GM12878 (cell line): ENCODE data around the gene EYS. TPM values are rescaled to one million over a fixed set of nuclear protein-coding genes. Genes with fewer than 3 reads are reported as not detected.

Source experiments
- ASH2L ChIP-seq: fragments of 300-600, 200-600 bp; sonication (generic); IDR thresholded peaks from 2 replicates; pipeline ENCODE4 v1.6.1; 2017; ENCODE audit warnings: low read depth, mild to moderate bottlenecking, borderline replicate concordance
- CUX1 ChIP-seq: IDR thresholded peaks from 2 replicates; pipeline ENCODE4 v1.6.1; 2012; ENCODE audit warnings: improper control_type of control experiment, low read depth, low read length; ENCODE audit not compliant: insufficient replicate concordance
- E2F8 ChIP-seq: fragments of 450-650 bp; IDR thresholded peaks from 2 replicates; pipeline ENCODE4 v1.6.1; 2018; ENCODE audit warnings: mild to moderate bottlenecking, low read depth, moderate library complexity; ENCODE audit not compliant: partially characterized antibody
- E4F1 ChIP-seq: fragments of 450-650 bp; IDR thresholded peaks from 2 replicates; pipeline ENCODE4 v1.6.1; 2018; ENCODE audit warnings: borderline replicate concordance, mild to moderate bottlenecking; ENCODE audit not compliant: partially characterized antibody
- HSF1 ChIP-seq: fragments of 150-350 bp; IDR thresholded peaks from 2 replicates; pipeline ENCODE4 v1.6.1; 2014; ENCODE audit warnings: mild to moderate bottlenecking, low read depth, low read length
- IKZF2 ChIP-seq, 2 experiments: fragments of 450-650 bp; IDR thresholded peaks; 2 replicates each; pipeline ENCODE4 v1.6.1; 2017; ENCODE audit warnings: mild to moderate bottlenecking in 2 of 2, moderate library complexity in 2 of 2
- KLF5 ChIP-seq: fragments of 450-650 bp; IDR thresholded peaks from 2 replicates; pipeline ENCODE4 v1.6.1; 2014; ENCODE audit warnings: mild to moderate bottlenecking; ENCODE audit not compliant: partially characterized antibody
- MTA3 ChIP-seq: IDR thresholded peaks from 2 replicates; pipeline ENCODE4 v1.6.1; 2012; ENCODE audit warnings: low read length, inconsistent platforms, borderline replicate concordance
- SIN3A ChIP-seq: IDR thresholded peaks from 2 replicates; pipeline ENCODE4 v1.6.1; 2012; ENCODE audit warnings: low read depth, low read length, improper control_type of control experiment
- YY1 ChIP-seq: IDR thresholded peaks from 2 replicates; pipeline ENCODE4 v1.6.1; 2011; ENCODE audit warnings: low read depth, mild to moderate bottlenecking, low read length
- ZBTB11 ChIP-seq: fragments of 450-650 bp; formaldehyde crosslinking; IDR thresholded peaks from 2 replicates; pipeline ENCODE4 v1.5.0; 2022; ENCODE audit warnings: mild to moderate bottlenecking, missing genetic modification characterization
- polyA plus RNA-seq, 11 experiments: library from polyadenylated mRNA; depleted of rRNA in 4 of 11; unstranded in 6 of 11; stranded (reverse) in 5 of 11; fragments of >200 nt; fragmentation: Nextera tagmentation in 4 of 11; fragmentation: Illumina TruSeq in 1 of 11; extraction: Ambion mirVana in 4 of 11; extraction: Trizol in 1 of 11; gene quantifications; 1 replicate in 1 of 11; 2 replicates in 10 of 11; pipeline versions ENCODE4 v1.2.1 to v1.2.3, GENCODE V29; 2011 to 2016; ENCODE audit warnings: inconsistent platforms in 2 of 11, missing spikeins in 2 of 11, low read depth in 1 of 11
- total RNA-seq, 4 experiments: library from RNA; depleted of rRNA in 3 of 4; stranded (reverse); fragments of >200 nt in 3 of 4; fragmentation: Illumina TruSeq in 1 of 4; extraction: Trizol in 1 of 4; gene quantifications; 2 replicates each; pipeline versions ENCODE4 v1.2.1 to v1.2.3, GENCODE V29; 2013 to 2021

EYS gene
- total and polyA plus RNA-seq, 10 of the 15 experiments (the other 5 are each of a cell fraction or from before 2014, with no cell fraction given): under 0.01 to 0.14 (median 0.02) TPM; not detected in 1

GRCh38 chr6:64703922-64704321, 1003.1 kb downstream of the EYS start (continued):
- TF ChIP-seq CUX1: no peak
- TF ChIP-seq SIN3A: no peak
- no peak for TF ChIP-seq MTA3
- no peak for TF ChIP-seq ASH2L
- no peak for TF ChIP-seq ZBTB11 (CRISPR knock-in tag)
- no peak for TF ChIP-seq KLF5
- TF ChIP-seq IKZF2 (IDR thresholded peaks at IDR 0.05): no peak
- no peak for TF ChIP-seq E4F1
- no peak for TF ChIP-seq E2F8
- no peak for TF ChIP-seq YY1
- no peak for TF ChIP-seq HSF1
